GM21528 (cell line): Measurements from ENCODE around the gene PDE4D.
"Not testable (repeated sequence)": the region's sequence is repeated elsewhere in the genome, so short reads cannot be mapped to it uniquely, and the experiment has no call there.

Experiments used
- ATAC-seq: cut with Tn5 transposase; IDR thresholded peaks from one replicate; pipeline ENCODE4 v1.9.1; 2021; ENCODE audit warnings: mild to moderate bottlenecking, moderate library complexity; ENCODE audit not compliant: unreplicated experiment, low FRiP score

PDE4D gene

GRCh38 chr5:59449905-59450644, 443.5 kb downstream of the PDE4D start:
- ATAC-seq: no peak

DNA sequence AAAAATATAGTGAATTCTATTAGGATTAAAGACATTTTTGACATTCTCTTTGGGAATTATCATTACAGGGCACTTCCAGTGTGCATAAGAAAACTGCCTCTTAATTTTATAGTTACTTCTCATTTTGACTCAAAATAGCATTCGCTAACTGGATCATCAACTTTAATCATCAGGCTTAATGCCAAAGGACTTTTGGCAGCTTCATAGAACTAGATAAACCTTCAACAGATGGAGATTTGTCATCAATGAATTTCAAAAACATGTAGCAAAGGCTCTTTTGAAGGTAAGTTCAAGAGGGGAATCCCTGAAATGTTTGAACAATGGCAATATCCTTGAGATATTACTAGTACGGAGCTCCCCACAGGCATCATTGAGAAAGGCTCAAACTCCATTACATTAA, 447.2 kb downstream of the PDE4D start:
- no peak for ATAC-seq

DNA sequence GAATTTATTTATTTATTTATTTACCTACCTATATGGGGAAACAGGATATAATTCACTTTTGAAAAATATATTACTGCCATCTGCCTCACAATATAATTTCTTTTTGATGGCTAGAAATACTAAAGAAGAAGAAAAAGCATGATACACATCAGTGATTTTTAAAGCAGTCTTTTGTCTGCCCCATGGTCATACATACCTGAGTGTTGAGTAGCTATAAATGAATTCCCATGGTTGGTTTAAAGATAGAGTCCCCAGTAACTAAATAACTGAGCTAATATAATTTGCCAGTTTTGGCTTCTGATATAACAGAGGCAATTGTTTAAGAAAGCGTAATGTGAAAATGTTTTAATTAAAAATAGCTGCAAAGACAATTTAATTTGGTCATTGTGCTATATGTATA, 447.8 kb downstream of the PDE4D start:
- no peak for ATAC-seq

- no peak for ATAC-seq
Measured at GRCh38 chr5:59439303-59439702, 454.2 kb downstream of the PDE4D start.

- no peak for ATAC-seq
Measured at GRCh38 chr5:59437176-59437575, 456.4 kb downstream of the PDE4D start.

DNA sequence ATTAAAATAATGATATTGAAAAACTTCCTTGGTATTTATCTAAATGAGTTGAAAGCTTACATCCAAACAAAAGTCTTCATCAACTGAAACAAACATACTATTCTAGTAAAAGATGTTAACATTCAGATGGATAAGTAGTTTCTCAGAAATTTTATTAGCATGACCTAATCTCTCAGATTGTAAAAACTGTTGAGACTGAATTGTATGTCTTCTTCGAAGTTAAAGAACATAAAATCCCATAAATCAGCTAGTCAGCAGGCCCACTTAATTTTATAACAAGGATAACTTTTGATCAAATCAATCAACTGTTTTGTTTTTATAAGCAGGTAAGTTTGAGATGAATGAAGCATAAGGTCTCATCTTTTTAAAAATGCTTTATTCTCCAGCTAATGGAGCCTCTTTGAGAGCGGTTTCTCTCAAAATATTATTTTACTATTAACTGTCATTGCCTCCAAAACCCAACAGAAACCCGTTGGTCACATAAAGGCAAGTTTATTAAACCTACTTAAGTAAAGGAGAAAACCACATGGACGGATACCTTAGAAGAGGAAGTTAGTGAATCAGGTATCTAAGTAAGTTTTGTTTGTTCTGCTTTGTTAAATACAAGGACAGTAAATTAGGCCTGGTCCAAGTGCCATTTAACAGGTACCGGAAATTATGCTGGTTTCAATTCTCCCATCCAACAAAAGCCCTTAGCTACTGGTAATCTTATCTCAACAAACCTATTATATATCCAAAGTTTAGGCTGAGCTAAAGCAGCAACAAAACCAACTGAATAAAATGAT, 457.0 kb downstream of the PDE4D start:
- no peak for ATAC-seq

DNA sequence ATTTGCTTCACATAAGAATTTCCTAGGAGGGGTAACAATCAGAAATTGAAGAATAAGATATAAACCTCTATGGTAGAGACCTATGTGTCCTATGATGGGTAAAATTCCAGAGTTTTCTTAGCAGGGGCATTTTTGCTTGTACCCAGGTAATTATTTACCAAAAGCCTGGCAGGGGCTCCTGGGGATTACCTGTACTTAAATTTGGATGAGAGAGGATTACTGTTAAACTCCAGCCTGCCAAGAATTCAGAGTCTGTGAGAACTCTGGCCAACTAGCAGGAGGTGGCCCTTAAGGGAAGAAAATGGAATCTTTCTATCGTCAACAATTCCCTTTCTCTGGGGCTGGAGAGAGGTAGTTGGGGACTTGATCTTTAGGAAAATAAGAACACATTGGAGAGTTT, 460.4 kb downstream of the PDE4D start:
- ATAC-seq: no peak

- no peak for ATAC-seq
Measured at GRCh38 chr5:59430066-59430685, 463.4 kb downstream of the PDE4D start.

- ATAC-seq: no peak
Measured at GRCh38 chr5:59428391-59428790, 465.1 kb downstream of the PDE4D start.

DNA sequence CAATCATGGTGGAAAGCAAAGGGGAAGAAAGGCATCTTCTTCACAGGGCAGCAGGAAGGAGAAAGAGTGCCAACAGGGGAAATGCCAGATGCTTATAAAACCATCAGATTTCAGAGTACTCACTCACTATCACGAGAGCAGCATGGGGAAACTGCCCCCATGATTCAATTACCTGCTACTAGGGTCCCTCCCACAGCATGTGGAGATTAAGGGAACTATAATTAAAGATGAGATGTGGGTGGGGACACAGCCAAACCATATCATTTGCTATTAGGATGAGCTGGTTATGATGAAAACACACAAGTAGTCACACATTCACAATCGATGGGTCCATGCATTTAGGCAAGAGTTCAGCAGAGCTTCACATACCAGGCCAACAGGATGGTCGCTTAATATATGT, 469.0 kb downstream of the PDE4D start:
- ATAC-seq: no peak

DNA sequence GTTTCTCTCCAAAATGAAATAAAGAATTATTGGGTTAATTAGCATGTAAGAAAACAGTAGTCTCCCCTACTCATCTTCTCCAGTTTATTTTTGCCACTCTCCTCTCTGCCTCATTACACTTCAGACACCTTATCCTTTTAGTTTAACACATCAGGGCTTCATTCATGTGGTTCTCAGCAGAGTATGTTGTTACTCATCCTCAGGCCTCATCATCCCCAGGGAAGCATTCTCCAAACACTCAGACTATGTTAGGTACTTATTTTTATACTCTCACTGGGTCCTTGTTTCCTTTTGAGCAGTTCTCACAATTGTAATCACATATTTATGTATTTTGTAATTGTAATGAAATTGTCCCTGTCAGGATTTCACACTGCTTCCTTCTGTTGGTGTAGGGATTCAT, 470.5 kb downstream of the PDE4D start:
- ATAC-seq: no peak

GRCh38 chr5:59421986-59422941, 471.3 kb downstream of the PDE4D start:
- ATAC-seq: no peak

DNA sequence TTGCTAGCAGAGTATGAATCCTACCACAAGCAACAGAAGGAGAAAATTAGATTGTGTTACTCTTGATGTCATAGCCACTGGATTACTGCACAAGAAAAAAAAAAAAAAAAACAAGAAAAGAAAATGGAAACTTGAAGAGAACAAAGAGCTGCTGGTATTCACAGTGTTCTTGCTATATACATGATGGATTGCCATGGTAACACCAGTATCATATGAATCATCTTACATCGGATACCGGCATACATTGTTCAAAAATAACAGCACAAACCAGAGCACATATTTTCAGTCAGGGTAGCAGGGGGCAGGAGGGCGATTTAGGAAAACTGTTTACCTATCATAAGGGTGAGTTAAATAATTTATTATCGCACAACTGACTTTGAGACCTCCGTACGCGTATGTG, 472.9 kb downstream of the PDE4D start:
- no peak for ATAC-seq

DNA sequence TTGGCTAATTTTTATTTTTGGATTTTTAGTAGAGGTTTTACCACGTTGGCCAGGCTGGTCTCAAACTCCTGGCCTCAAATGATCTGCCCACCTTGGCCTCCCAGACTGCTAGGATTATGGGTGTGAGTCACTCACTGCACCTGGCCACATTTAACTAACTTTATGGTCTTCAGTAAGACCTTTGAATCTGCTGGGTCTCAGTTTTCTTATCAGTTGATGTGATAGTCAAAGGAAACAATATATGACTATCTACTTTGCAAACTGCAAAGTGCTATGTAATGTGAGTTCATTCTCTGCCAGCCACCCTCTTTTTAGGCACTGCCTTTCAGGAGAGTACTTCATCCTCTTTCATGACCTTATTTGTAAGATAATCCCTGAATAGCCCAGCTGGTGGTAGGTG, 474.7 kb downstream of the PDE4D start:
- ATAC-seq: no peak

GRCh38 chr5:59416451-59416850, 477.1 kb downstream of the PDE4D start:
- ATAC-seq: no peak

DNA sequence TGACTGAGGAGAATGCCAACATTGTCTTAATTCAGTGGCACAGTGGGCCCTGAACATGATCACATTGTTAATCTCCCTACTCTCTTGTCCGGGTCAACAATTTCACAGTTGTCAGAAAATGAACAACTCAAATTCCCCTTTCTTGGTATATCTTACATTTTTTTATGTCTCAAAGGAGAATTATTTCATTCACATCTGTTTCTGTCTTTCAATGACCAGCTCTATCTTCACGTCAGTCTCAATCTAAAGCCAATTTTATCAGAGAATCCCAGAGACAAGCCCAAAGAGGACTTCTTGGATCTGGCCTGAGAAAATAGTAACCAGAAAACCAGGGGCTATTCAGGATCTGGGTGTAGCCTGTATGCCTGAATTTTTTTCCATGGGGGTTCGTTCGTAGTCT, 477.5 kb downstream of the PDE4D start:
- no peak for ATAC-seq

DNA sequence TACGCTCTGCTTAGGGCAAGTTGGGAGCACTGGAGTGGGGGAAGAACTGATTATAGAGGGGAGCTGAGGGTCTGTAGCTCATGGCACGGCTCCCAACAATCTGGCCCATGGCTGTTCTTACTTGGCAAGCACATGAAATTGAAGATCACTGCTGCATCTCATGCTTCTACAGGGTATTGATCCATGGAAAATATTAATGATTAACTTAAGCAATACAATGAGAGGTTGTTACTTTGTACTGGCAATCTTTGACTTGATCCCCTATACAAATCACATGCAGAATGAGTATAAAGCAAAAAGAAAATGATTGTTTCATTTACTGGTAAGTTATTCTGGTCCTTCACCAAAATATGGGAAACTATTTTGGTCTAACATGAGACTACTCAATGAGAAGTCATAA, 481.1 kb downstream of the PDE4D start:
- no peak for ATAC-seq

DNA sequence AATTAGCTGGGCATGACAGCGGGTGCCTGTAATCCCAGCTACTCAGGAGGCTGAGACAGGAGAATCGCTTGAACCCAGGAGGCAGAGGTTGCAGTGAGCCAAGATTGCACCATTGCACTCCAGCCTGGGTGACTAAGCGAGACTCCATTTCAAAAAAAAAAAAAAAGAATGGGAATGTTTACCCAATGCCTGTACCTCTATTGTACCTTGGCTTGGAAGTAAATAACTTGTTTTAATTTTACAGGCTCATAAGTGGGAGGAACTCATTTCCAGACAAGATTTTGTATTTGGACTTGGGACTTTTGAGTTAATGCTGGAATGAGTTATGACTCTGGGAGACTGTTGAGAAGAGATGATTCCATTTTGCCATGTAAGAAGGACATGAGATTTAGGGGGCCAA, 484.5 kb downstream of the PDE4D start:
- ATAC-seq: not testable (repeated sequence)

- no peak for ATAC-seq
Measured at GRCh38 chr5:59407967-59408366, 485.6 kb downstream of the PDE4D start.

- ATAC-seq: no peak
Measured at GRCh38 chr5:59401637-59402036, 491.9 kb downstream of the PDE4D start.
